Endodermal cell (in vitro differentiated cells): ENCODE results near the gene PMVK. TPM values are rescaled to one million over a fixed set of nuclear protein-coding genes. Genes with fewer than 3 reads are reported as not detected.
"Not testable (repeated sequence)": the region's sequence is repeated elsewhere in the genome, so short reads cannot be mapped to it uniquely, and the experiment has no call there.

Source experiments
- DNase-seq: peaks from one replicate; pipeline ENCODE4 v3.0.0-alpha.2; 2017
- H3K27ac ChIP-seq: 2 replicates; pipeline ENCODE4 v1.5.1; 2013; ENCODE audit warnings: mild to moderate bottlenecking, low read depth, low read length, moderate library complexity
- H3K27me3 ChIP-seq: 2 replicates; pipeline ENCODE4 v1.6.1; 2013; ENCODE audit warnings: mild to moderate bottlenecking, low read length, moderate library complexity; ENCODE audit not compliant: insufficient read depth, control insufficient read depth, poor library complexity, severe bottlenecking
- H3K36me3 ChIP-seq: 2 replicates; pipeline ENCODE4 v1.7.0; 2013; ENCODE audit warnings: mild to moderate bottlenecking, low read length, moderate library complexity; ENCODE audit not compliant: control insufficient read depth, insufficient read depth
- H3K4me1 ChIP-seq: one replicate; pipeline ENCODE4 v1.7.0; 2013; ENCODE audit warnings: low read length; ENCODE audit not compliant: control insufficient read depth, insufficient read depth
- H3K4me3 ChIP-seq: 2 replicates; pipeline ENCODE4 v1.5.1; 2013; ENCODE audit warnings: mild to moderate bottlenecking, low read length, moderate library complexity
- H3K9ac ChIP-seq: 2 replicates; pipeline ENCODE4 v1.6.1; 2013; ENCODE audit warnings: mild to moderate bottlenecking, low read length, moderate library complexity; ENCODE audit not compliant: poor library complexity, severe bottlenecking; ENCODE audit errors: extremely low read depth
- H3K9me3 ChIP-seq: 2 replicates; pipeline ENCODE4 v1.6.1; 2013; ENCODE audit warnings: mild to moderate bottlenecking, low read length, moderate library complexity; ENCODE audit not compliant: control insufficient read depth
- H3K27ac Mint-ChIP-seq: 2 replicates; pipeline ENCODE4 v1.8.0; 2020; ENCODE audit warnings: mixed read lengths
- H3K27me3 Mint-ChIP-seq: 2 replicates; pipeline ENCODE4 v1.8.0; 2021; ENCODE audit warnings: mild to moderate bottlenecking, mixed read lengths; ENCODE audit not compliant: insufficient read depth
- H3K36me3 Mint-ChIP-seq: 2 replicates; pipeline ENCODE4 v1.8.0; 2020; ENCODE audit warnings: low read depth, mixed read lengths
- H3K4me1 Mint-ChIP-seq: 2 replicates; pipeline ENCODE4 v1.8.0; 2020; ENCODE audit warnings: mixed read lengths
- H3K4me3 Mint-ChIP-seq: 2 replicates; pipeline ENCODE4 v1.8.0; 2020; ENCODE audit warnings: mild to moderate bottlenecking, moderate library complexity, mixed read lengths
- H3K9me3 Mint-ChIP-seq: 2 replicates; pipeline ENCODE4 v1.8.0; 2020; ENCODE audit warnings: mild to moderate bottlenecking, mixed read lengths
- CTCF ChIP-seq: fragments of 200-600 bp; sonication (generic); conservative IDR thresholded peaks from 2 replicates; pipeline ENCODE4 v1.5.0; 2021; ENCODE audit warnings: antibody characterized with exemption, mild to moderate bottlenecking
- WGBS, 2 experiments: methylation state at CpG; one replicate each; pipeline versions ENCODE4 v1.1.5 to v1.1.7; 2013; ENCODE audit warnings: missing lambda C conversion rate in 2 of 2, mixed read lengths in 1 of 2; ENCODE audit not compliant: insufficient coverage in 1 of 2, insufficient read length in 1 of 2; 5-methylcytosine and 5-hydroxymethylcytosine counted together
- total RNA-seq, 2 donors: library from RNA; stranded (reverse); fragmentation: NEBNext Ultra II Directional in 1 of 2; extraction: Animal tissue kit (Norgen Biotek cat#: 25700) in 1 of 2; gene quantifications; 2 replicates in 1 of 2; 3 replicates in 1 of 2; pipeline ENCODE4 v1.2.1, GENCODE V29; 2021

The PMVK gene
- total RNA-seq, 2 donors from 2014 or later, result 16.0 to 16.4 TPM

- WGBS, 2 experiments, result 41 to 58% methylated on average over 4 to 6 of the region's 6 CpGs
- Mint-ChIP-seq H3K9me3 (no peaks in the 10 kb centered on the region), H3K4me1 (peaks cover 6% of the 10 kb centered on the region), H3K27me3 (no peaks in the 10 kb centered on the region), H3K27ac (no peak overlapping the region), H3K36me3 (peaks cover 41% of the 10 kb centered on the region), H3K4me3 (no peak overlapping the region)
- Histone ChIP-seq H3K9me3 (no peaks in the 10 kb centered on the region), H3K4me3 (peak overlapping the region; percentile 94), H3K4me1 (peaks cover 2% of the 10 kb centered on the region), H3K27me3 (no peaks in the 10 kb centered on the region), H3K36me3 (peaks cover 43% of the 10 kb centered on the region), H3K9ac (peak overlapping the region; percentile 28), H3K27ac (peak overlapping the region; percentile 1)
- no peak for DNase-seq
- no peak for TF ChIP-seq CTCF
Measured at GRCh38 chr1:154982341-154982740, 45.8 kb upstream of the PMVK start.

GRCh38 chr1:154978360-154978759, 41.8 kb upstream of the PMVK start:
- no peak overlapping the region for H3K4me3 Mint-ChIP-seq
- no peak overlapping the region for H3K27ac Mint-ChIP-seq
- peaks cover 3% of the 10 kb centered on the region for H3K4me1 Mint-ChIP-seq
- H3K27me3 ChIP-seq, result no peaks in the 10 kb centered on the region
- TF ChIP-seq CTCF, result no peak
- peaks cover 32% of the 10 kb centered on the region for H3K36me3 ChIP-seq
- no CpG with 5 or more reads among the region's 3 CpGs for WGBS, 2 experiments
- H3K27ac ChIP-seq, result no peak overlapping the region
- DNase-seq, result no peak
- no peaks in the 10 kb centered on the region for H3K9me3 Mint-ChIP-seq
- no peak overlapping the region for H3K4me3 ChIP-seq
- H3K9me3 ChIP-seq, result no peaks in the 10 kb centered on the region
- H3K9ac ChIP-seq, result no peak overlapping the region
- H3K27me3 Mint-ChIP-seq, result no peaks in the 10 kb centered on the region
- H3K4me1 ChIP-seq, result peaks cover 3% of the 10 kb centered on the region
- peaks cover 32% of the 10 kb centered on the region for H3K36me3 Mint-ChIP-seq

GRCh38 chr1:154977762-154978161, 41.2 kb upstream of the PMVK start:
- H3K36me3 Mint-ChIP-seq, result peaks cover 32% of the 10 kb centered on the region
- H3K9me3 Mint-ChIP-seq, H3K4me1 Mint-ChIP-seq, H3K4me1 ChIP-seq, H3K4me3 ChIP-seq, DNase-seq, H3K9ac ChIP-seq, H3K27me3 ChIP-seq, H3K27ac Mint-ChIP-seq, H3K27me3 Mint-ChIP-seq, H3K27ac ChIP-seq, H3K9me3 ChIP-seq, H3K4me3 Mint-ChIP-seq: not testable (repeated sequence)
- peaks cover 32% of the 10 kb centered on the region for H3K36me3 ChIP-seq
- WGBS, 2 experiments, result 93 to 95% methylated on average over 2 to 3 of the region's 3 CpGs
